ENCODE measurements around the gene HOXC9.

HOXC9 gene

DNA sequence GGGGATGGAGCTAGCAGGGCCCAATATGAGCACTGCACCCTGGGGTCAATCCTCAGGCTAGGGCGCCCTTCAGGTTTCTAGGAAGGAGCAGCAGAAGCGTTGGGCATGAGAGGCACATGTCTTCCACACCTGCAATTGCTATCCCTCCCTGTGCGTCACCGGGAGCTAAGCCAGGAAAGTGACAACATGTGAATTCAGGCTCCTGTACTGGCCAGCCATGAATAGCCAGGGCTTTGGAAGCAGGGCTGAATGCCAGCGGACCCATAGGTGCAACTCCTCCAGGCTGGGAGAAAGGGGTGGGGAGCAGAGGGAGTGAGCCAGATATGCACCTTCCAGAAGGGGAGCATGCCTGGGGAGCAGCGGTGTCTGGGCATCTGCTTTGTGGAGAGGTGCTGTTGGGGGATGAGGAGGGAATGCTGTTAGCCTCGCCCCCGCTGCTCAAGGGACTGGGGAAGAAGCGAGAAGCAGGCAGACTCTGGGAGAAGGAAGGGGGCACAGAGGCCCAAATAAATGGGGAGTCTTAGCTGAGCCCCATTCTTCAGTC lies 39.0 kb downstream of the HOXC9 start:
- no peak for TF ChIP-seq EZH2phosphoT487 (conservative IDR thresholded peaks at IDR 0.05; ENCODE audit: low read length)
- TF ChIP-seq, protein P1, sequence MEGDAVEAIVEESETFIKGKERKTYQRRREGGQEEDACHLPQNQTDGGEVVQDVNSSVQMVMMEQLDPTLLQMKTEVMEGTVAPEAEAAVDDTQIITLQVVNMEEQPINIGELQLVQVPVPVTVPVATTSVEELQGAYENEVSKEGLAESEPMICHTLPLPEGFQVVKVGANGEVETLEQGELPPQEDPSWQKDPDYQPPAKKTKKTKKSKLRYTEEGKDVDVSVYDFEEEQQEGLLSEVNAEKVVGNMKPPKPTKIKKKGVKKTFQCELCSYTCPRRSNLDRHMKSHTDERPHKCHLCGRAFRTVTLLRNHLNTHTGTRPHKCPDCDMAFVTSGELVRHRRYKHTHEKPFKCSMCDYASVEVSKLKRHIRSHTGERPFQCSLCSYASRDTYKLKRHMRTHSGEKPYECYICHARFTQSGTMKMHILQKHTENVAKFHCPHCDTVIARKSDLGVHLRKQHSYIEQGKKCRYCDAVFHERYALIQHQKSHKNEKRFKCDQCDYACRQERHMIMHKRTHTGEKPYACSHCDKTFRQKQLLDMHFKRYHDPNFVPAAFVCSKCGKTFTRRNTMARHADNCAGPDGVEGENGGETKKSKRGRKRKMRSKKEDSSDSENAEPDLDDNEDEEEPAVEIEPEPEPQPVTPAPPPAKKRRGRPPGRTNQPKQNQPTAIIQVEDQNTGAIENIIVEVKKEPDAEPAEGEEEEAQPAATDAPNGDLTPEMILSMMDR (IDR thresholded peaks at IDR 0.05; ENCODE audit: insufficient read depth, low read length, poor library complexity, severe bottlenecking), result no peak
- no peak overlapping the region for H2AFZ ChIP-seq (ENCODE audit: low read depth, low read length, severe bottlenecking)
- H3K79me2 ChIP-seq (ENCODE audit: insufficient read depth, low read length), result no peaks in the 10 kb centered on the region
- no peaks in the 10 kb centered on the region for H3K9me3 ChIP-seq (ENCODE audit: insufficient read depth, low read length)
- H3K27ac ChIP-seq (ENCODE audit: low read depth, low read length), result no peak overlapping the region
- H4K20me1 ChIP-seq (ENCODE audit: low read depth, low read length), result no peaks in the 10 kb centered on the region
- H3K4me3 ChIP-seq (ENCODE audit: insufficient read depth, low read length, poor library complexity, severe bottlenecking), result no peak overlapping the region
- no peaks in the 10 kb centered on the region for H3F3A ChIP-seq (ENCODE audit: insufficient read depth)
- no peaks in the 10 kb centered on the region for H3K9me2 ChIP-seq (replicated peaks; ENCODE audit: insufficient read depth, low read length)
- no peaks in the 10 kb centered on the region for H3K36me3 ChIP-seq (ENCODE audit: low read length)
- H3K9ac ChIP-seq (ENCODE audit: low read length), result no peak overlapping the region
- no peak overlapping the region for H3K4me2 ChIP-seq (ENCODE audit: low read depth, low read length, poor library complexity, severe bottlenecking)
- no peaks in the 10 kb centered on the region for H3K27me3 ChIP-seq (ENCODE audit: low read length)

DNA sequence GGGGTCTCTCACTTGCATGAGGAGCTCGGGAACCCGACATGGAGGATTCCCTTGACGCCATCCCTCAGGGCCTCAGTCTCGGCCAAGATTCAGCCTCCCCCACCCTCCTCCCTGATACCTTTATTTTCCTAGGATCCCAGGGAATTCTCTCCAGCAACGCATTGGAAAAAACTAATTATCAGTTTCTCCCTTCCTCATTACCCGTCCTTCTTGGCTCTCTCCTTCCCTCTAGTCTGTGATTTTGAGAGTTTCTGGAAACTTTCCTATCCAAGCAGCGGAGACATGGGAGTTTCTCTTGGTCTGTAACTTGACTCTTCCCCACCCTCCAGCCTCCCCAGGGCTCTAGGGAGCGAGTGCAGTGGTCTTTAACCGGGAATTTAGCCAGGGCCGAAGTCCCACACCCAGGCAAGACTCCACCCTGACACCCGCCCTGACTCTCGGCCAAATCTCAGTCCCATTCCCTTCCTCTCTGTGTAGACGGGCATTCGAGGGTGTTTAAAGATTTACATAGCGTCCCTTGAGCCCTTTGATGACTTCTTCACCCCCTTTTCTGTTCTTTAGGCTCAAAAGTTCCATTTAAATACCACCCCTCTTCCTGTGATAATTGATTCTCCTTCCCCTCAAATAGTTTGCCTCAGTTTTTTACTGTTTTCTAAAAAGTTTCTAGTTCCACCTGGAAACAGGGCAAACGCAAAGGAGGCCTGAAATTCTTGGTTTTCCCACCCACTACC lies 39.6 kb downstream of the HOXC9 start:
- H3K9ac ChIP-seq (ENCODE audit: low read length), result no peak overlapping the region
- H3K27ac ChIP-seq (ENCODE audit: low read depth, low read length), result no peak overlapping the region
- H4K20me1 ChIP-seq (ENCODE audit: low read depth, low read length), result no peaks in the 10 kb centered on the region
- H2AFZ ChIP-seq (ENCODE audit: low read depth, low read length, severe bottlenecking), result peak overlapping the region; percentile 79
- no peak overlapping the region for H3K4me3 ChIP-seq (ENCODE audit: insufficient read depth, low read length, poor library complexity, severe bottlenecking)
- H3K9me3 ChIP-seq (ENCODE audit: insufficient read depth, low read length), result no peaks in the 10 kb centered on the region
- H3K79me2 ChIP-seq (ENCODE audit: insufficient read depth, low read length), result no peaks in the 10 kb centered on the region
- H3K36me3 ChIP-seq (ENCODE audit: low read length), result no peaks in the 10 kb centered on the region
- H3F3A ChIP-seq (ENCODE audit: insufficient read depth), result no peaks in the 10 kb centered on the region
- no peaks in the 10 kb centered on the region for H3K9me2 ChIP-seq (replicated peaks; ENCODE audit: insufficient read depth, low read length)
- H3K4me2 ChIP-seq (ENCODE audit: low read depth, low read length, poor library complexity, severe bottlenecking), result no peak overlapping the region
- H3K27me3 ChIP-seq (ENCODE audit: low read length), result no peaks in the 10 kb centered on the region
- TF ChIP-seq EZH2phosphoT487 (conservative IDR thresholded peaks at IDR 0.05; ENCODE audit: low read length), result no peak
- TF ChIP-seq, protein P1 (IDR thresholded peaks at IDR 0.05; ENCODE audit: insufficient read depth, low read length, poor library complexity, severe bottlenecking), result no peak

DNA sequence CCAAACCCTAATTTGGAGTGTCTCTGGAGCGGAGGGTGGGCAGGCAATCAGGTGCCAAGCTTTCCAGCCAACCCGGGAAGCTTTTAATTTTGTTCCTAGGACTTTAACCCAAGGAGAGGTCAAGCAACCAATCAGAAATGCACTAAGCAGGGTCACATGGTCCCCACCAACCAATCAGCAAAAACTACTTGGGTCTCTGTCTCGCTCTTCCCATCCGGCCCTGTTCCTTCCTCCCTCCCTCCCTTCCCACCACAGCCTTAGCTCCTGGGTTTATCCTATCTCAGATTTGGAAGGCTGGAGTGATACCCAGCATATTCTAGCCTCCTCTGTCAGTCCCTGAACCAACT lies 40.2 kb downstream of the HOXC9 start:
- no peaks in the 10 kb centered on the region for H3K9me2 ChIP-seq (replicated peaks; ENCODE audit: insufficient read depth, low read length)
- H3K79me2 ChIP-seq (ENCODE audit: insufficient read depth, low read length), result no peaks in the 10 kb centered on the region
- H3K27me3 ChIP-seq (ENCODE audit: low read length), result no peaks in the 10 kb centered on the region
- H4K20me1 ChIP-seq (ENCODE audit: low read depth, low read length), result no peaks in the 10 kb centered on the region
- H3K4me3 ChIP-seq (ENCODE audit: insufficient read depth, low read length, poor library complexity, severe bottlenecking), result no peak overlapping the region
- H3K36me3 ChIP-seq (ENCODE audit: low read length), result no peaks in the 10 kb centered on the region
- no peaks in the 10 kb centered on the region for H3K9me3 ChIP-seq (ENCODE audit: insufficient read depth, low read length)
- H3F3A ChIP-seq (ENCODE audit: insufficient read depth), result no peaks in the 10 kb centered on the region
- no peak overlapping the region for H3K9ac ChIP-seq (ENCODE audit: low read length)
- peak overlapping the region; percentile 79 for H2AFZ ChIP-seq (ENCODE audit: low read depth, low read length, severe bottlenecking)
- no peak overlapping the region for H3K4me2 ChIP-seq (ENCODE audit: low read depth, low read length, poor library complexity, severe bottlenecking)
- no peak for TF ChIP-seq EZH2phosphoT487 (conservative IDR thresholded peaks at IDR 0.05; ENCODE audit: low read length)
- TF ChIP-seq, protein P1 (IDR thresholded peaks at IDR 0.05; ENCODE audit: insufficient read depth, low read length, poor library complexity, severe bottlenecking), result no peak
- no peak overlapping the region for H3K27ac ChIP-seq (ENCODE audit: low read depth, low read length)
